HG03521 (cell line): ENCODE measurements around the gene CGB7.
"Not testable (repeated sequence)": the region's sequence is repeated elsewhere in the genome, so short reads cannot be mapped to it uniquely, and the experiment has no call there.

Source experiments
- ATAC-seq: cut with Tn5 transposase; IDR thresholded peaks from one replicate; pipeline ENCODE4 v1.9.1; 2021; ENCODE audit warnings: mild to moderate bottlenecking, moderate library complexity; ENCODE audit not compliant: unreplicated experiment

Gene CGB7

DNA sequence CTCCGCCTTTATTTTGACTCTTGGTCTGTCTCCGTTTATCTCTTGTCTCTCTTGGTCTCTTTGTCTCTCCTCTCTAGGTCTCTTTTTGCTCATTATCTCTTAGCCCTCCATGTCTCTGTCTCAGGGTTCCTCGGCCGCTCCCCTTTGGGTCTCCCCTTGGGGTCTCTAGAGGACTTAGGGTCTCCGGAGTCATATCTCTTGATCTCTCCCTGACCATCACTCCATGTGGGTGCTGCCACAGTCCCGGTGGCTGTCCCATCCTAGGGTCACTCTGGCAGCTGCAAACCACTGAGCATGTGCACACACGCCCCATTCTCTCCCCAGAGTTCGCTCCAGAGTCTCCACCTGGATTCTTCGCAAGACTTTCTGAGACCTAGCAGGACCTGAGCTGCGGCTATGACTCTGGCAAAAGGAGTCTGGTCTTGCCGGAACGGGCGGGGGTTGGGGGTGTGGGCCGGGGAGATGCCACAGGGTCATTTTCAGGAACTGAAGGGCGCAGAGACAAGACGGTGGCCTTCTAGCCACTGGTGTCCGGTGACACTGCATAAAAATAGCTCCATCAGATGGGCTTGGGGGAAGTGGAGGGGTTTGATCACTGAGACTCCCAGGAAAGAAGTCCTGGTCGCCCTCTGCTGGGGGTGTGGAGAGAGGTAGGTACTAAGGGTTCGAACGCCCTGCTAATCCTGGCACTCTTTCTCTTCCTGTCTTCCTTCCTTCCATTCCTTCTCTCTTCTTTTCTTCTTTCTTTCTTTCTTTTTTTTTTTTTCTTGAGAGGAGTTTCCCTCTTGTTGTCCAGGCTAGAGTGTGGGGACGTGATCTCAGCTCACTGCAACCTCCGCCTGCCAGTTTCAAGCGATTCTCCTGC is 16.2 kb upstream of the CGB7 start:
- ATAC-seq = no peak

DNA sequence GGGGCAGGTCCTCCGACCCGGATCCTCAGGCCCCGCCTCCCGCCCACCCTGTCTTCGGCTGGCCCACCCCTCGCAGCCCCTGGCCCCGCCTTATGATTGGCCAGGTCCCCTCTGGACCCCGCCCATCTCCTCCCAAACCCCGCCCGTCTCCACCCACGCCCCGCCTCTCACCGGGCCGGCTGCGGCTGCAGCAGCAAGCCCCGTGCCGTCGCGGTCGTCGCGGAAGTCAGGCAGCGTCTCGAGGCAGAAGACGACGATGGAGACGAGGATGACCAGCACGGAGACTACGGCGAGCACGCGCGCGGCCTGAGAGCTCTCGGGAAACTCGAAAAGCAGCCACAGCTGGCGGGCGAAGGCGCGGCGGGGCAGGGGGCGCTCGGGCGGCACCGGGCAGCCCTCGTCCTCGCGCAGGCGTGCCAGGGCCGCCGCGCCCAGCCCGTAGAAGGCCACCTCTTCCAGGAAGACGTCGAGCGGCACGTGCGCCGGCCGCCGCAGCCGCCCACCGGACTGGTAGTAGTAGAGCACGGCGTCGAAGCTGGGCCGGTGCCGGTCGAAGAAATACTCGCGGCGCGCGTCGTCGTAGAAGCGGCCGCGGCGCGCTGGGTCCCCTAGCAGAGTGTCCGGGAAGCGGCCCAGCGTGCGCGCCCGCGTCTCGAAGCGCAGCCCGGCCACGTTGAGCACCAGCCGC is 14.5 kb upstream of the CGB7 start:
- ATAC-seq = no peak

DNA sequence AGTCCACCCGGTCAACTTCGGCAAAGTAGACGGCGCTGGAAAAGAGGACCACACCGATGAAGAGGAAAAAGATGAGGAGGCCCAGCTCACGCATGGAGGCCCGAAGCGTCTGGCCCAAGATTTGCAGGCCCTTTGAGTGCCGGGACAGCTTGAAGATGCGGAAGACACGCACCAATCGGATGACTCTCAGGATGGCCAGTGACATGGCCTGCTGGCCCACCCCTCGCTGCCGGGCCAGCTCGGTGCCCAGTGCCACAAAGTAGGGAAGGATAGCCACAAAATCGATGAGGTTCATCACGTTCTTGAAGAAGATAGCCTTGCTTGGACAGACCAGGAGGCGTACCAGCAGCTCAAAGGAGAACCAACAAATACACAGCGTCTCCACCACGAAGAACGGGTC is 12.9 kb upstream of the CGB7 start:
- ATAC-seq = no peak

DNA sequence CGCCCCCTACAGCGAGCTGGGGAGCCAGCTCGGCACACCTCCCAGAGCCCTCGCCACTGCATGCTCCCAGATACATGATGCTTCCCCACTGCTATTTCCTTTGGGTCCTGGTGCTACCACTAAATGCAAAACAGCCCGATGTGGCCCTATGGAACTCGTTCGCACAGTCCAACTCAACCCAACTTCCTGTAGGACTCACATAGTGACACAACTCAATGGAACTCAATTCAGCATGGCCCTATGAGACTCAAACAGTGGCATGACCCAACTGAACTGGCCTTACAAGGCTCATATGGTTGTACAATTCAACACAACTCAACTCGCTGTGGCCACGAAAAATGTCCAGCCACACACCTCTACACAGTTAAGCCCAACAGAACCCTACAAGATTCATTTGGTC is 11.5 kb upstream of the CGB7 start:
- no peak for ATAC-seq

GRCh38 chr19:49067554-49067953 is 10.0 kb upstream of the CGB7 start:
- ATAC-seq = no peak

DNA sequence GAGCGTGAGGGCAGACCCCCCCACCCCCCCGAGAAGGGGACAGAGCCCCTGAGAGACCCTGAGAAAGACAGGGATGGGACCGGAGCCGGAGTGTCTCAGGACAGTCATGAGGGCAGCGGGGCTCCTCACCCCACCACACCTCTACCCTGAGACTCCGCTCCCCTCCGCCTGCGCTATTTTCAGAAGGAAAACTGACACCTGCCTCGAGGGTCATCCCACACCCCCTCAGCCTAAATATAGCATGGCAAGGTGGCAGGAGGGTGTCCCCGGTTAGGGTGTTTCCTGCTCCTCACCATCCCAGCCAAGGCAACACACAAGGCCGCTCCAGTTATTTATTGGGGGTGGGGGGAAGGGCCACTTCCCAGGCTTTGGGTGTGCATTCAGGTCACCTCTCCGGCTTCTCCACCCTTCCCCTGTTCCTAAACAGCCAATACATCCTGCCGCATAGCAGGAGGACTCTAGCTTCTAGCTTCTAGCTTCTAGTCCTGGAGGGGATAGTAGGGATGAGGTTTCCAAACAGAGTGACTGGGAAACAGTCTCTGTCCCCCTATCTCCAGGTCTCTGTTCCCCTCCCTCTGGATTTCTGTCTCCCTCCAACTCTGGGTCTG is 8.5 kb upstream of the CGB7 start:
- ATAC-seq = no peak

GRCh38 chr19:49064768-49065611 is 7.4 kb upstream of the CGB7 start, which contains the start of gene NTF4:
TSS of gene NTF4 (minus strand) at chr19:49064818. CDS start at chr19:49061997, 2,821 bp downstream.
- ATAC-seq = no peak

GRCh38 chr19:49064029-49064629 is 6.6 kb upstream of the CGB7 start:
- ATAC-seq = no peak

GRCh38 chr19:49061445-49061844 is 3.9 kb upstream of the CGB7 start:
- ATAC-seq = no peak

DNA sequence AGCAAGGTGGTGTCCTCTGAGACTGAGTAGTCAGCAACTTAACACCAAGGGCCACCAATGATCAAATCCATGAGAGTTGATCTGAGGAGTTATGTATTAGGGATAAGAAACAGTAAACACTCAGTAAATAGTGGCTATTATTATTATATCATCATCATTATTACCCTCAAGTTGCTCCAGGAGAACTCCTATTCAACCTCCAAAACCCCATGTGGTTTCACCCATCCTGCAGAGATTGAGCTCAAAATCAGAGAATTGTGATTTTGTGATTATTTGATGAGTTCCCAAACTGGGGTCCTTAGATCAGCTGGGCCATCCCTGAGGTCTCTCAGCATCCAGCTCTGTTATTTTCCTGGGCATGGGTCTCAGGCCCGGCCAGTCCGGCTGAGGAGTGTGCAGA is 3.5 kb upstream of the CGB7 start:
- no peak for ATAC-seq

- no peak for ATAC-seq
These were observed 1.5 kb upstream of the CGB7 start for GRCh38 chr19:49059053-49059452.

GRCh38 chr19:49058562-49058961 is 1.0 kb upstream of the CGB7 start:
- ATAC-seq = no peak

DNA sequence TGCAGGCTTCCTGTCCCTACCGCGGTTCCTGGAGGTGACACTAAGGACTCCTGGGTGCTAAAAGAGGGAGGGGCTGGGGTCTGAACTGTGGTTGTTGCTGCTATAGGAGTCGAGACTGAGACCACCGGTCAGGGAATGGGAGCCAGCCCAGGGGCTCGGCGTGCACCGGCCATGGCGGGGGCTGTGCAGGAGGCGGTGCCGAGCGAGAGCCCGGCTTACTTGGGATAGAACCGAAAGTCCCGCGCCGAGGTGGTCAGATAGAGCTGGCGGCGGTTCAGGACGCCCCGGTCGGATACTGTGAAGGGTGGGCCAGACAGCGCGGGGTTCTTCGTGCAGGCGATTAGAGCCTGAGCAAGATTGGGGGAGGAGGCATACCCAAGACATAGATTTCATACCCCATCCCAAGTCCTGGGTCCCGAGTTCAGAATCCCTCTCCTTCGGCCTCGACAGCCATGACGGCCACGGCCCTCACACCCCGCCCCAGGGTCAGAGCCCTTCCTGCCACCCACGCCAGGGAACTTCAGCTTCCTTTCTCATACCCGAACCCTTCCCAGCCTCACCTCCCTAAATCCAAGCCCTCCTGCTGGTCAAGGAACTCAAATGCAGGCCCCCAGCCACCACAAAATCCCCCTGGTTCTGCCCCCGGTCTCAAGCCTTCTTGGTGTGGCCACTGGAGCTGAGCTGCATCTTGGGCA is 500 bp downstream of the CGB7 start:
- ATAC-seq = not testable (repeated sequence)

GRCh38 chr19:49056101-49056901 is 1.2 kb downstream of the CGB7 start:
- ATAC-seq = no peak

GRCh38 chr19:49050376-49051033 is 7.0 kb downstream of the CGB7 start:
- not testable (repeated sequence) for ATAC-seq

GRCh38 chr19:49049834-49050233 is 7.7 kb downstream of the CGB7 start:
- ATAC-seq = not testable (repeated sequence)

- not testable (repeated sequence) for ATAC-seq
These were observed 8.5 kb downstream of the CGB7 start, which contains the start of gene CGB8 for GRCh38 chr19:49049011-49049410. TSS of gene CGB8 (minus strand) at chr19:49049111. CDS start at chr19:49048739, 372 bp downstream.

DNA sequence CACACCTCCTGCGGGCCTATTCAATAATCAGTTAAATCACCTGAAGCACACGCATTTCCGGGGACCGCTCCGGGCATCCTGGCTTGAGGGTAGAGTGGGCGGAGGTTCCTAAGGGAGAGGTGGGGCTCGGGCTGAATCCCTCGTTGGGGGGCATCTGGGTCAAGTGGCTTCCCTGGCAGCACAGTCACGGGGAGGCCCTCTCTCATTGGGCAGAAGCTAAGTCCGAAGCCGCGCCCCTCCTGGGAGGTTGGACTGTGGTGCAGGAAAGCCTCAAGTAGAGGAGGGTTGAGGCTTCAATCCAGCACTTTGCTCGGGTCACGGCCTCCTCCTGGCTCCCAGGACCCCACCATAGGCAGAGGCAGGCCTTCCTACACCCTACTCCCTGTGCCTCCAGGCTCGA is 14.0 kb downstream of the CGB7 start, which contains the start of gene CGB5:
TSS of gene CGB5 (plus strand) at position 301 of the 400 bp plus-strand sequence. CDS start 362 bp downstream, outside the sequence.
- not testable (repeated sequence) for ATAC-seq
